CD4-positive, alpha-beta T cell treated with Interleukin-4 for 1 hour (primary cell): ENCODE measurements around the gene ZBTB34.

Source experiments
- DNase-seq, 2 donors: peaks; one replicate each; pipeline ENCODE4 v3.0.0-alpha.2; 2020 to 2022

Gene ZBTB34

DNA sequence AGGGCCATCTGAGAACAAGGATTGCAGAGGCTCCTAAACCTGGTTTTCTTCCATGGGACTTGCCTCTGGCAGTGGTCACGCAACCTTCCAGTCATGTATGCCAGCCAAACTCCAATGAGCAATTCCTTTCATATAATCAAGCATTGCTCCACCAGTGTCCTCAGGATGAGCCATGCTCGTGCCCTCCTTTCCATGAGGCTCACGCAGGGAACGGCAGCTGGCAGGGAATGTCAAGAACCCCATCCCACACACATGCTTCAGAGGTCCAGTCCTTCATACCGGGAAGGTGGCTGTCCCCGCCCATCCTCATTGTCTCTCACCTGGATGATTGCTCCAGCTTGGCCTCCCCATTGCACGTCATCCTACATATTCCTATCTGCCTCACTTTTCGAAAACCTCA lies 13.4 kb upstream of the ZBTB34 start:
- no peak for DNase-seq

DNA sequence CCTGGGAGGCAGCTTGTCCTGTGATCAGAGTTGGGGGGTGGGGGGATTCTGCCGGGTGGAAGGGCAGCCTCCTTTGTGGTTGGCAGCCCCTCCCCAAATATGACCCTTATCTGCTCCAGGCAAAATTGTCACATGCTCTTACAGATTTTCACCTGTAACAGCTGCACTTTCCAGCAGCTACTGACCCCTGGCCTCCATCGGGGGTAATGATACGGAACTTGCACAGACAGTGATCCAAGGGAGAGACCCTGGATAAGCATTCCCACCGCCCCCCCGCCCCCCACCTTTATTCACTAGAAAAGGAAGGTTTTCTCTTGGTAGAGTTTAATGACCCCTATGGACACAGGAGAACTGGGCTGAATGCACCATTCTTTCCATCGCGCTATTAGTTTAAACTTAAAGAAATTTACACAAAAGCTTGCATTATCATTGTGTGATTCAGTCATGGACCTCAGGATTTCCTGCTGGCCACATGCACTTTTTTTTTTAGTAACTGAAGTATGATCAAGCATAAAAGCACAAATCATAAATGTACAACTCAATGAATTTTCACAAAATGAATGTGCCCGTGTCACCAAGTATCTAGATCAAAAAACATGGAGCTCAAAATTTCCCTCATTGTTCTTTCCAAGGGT lies 10.7 kb upstream of the ZBTB34 start:
- no peak for DNase-seq

DNA sequence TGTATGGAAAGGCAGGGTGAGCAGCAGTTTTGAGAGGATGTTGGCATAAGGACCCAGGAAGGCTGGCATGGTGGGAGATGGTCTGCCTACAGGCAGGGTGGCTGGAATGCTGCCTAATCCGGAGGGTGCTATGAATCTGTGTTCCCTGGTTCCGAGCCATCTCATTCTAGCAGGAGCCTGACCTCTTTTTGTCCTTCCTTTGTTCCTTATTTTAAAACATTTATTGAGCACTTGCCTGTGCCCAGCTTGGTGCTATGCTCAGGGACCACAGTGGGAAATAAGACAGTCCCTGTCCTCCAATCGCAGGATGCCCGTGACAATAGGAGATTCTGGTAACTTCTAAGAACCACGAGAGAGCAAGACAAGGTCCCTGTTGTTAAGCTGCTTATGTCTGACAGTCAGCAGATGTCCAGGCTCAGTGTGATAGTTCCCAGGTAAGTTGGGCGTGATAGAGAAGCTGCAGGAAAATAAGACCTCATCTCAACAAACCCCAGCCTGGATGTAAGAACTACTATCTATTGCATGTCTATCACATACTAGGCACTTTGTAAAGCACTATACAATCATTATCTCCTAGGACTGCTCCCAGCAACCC lies 9.1 kb upstream of the ZBTB34 start:
- no peak for DNase-seq

DNA sequence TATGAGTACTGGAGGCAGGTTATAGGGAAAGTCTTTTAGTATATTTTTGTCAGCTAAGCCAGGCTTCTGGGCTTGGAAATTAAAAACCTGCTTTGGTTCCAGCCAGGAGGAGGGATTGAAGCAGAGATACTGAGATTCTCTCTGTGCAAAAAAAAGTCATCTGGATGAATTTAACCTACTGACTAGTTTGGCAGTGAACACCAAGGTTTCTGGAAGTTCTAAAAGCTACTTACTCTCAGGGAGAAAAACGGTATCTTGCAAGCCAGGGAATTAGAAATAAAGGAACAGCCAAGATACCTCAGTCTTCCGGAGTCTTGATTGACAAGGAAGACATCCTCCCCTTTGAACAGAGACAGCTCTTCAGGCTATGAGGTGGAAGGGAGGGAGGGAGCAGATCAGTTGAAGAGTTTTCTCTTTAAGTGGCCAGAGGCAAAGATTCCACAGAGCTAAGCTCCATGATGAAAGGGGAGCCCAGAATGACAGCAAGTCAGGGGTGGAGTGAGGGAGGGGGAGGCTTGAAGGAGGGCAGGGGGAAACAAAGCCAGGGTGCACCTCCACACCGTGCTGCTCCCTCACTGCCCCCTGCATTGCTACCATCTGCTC lies 8.3 kb upstream of the ZBTB34 start:
- no peak for DNase-seq

DNA sequence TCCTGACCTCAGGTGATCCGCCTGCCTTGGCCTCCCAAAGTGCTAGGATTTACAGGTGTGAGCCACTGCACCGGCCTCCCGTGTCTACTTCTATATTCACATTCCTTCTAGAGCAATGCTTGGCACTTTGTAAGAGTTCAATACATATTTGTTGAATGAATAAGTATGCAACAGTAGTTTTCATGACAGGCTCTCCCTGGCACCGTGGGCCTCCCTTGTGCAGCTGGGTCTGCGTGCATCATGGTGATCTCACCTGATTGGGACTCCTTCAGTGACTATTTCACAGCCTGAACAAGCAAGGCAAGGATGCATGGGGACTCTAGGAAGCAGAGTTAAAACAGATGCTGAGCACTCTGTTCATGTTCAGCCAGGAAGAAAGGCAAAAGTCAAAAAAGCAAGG lies 6.8 kb upstream of the ZBTB34 start:
- no peak for DNase-seq

DNA sequence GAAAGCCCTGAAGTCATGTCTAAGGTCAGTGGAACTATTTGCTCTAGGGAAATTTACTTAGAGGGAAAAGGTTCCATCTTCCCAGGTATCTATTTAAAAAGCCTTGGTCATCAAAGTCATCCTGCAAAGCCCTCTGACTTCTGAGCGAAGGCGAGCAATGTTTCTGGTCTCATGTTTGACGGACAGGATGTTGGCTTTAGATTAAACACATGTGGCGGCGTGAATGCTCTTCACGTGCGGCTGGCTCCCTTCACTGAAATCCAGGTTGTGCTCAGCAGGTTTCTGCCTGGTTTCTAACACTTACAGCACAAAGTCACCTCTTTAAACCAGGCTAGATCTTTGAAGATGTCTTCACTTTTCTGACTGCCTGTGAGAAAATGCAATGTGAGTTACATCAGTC lies 5.7 kb upstream of the ZBTB34 start:
- no peak for DNase-seq

DNA sequence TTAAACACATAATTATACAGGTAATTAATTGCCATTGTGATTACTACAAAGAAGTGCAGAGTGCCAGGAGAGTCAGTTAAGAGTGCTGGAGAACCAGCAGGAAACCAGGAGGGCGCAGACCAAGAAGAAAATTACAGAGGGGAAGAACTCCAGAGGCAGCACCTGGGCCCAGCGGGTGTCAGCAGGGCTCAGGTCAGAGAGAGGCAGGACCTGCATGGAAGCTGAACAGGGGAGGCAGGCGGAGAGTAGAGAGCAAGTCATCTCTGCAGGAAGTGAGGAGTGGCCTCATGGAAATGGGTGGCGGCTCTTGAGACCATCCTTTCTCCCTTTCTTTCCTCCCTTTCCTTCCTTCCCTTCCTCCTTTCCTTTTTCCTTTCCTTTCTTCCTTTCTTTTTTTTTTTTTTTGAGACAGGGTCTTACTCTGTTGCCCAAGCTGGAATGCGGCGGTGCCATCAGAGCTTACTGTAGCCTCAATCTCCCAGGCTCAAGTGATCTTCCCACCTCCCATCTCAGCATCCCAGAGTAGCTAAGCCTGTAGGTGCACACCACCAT lies 4.0 kb upstream of the ZBTB34 start:
- DNase-seq, result no peak

DNA sequence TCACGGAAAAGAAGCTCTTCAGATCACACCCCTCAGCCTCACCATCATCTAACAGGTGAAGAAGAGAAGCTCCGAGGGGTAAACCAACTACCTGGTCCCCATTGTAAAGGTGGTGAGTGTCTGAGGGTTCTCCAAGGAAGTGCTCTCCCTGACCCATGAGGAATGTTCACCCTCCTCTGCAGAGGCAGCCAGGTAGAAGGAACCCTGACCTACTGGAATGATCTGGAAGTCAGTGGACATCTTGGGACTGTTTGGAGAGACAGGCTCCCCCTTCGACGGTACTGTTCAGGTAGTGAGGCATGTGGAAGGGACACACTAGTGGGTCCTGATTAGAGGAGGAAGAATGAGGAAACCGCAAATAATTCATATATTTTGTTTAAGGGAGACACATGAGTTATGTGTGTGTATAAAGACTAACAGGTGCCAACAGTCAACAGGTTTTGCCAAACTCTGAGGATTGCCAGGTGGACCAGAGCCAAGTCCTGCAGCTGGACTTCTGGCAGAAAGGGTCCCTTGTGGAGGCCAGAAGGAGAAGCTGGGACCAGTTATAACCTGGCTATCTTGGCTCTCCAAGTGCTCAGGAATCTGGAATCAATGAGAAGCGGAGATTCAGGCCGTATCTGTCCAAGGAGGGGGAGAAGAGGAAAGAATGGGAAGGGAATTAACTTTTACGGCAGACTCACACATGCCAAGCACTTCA lies 3.0 kb upstream of the ZBTB34 start:
- no peak for DNase-seq

DNA sequence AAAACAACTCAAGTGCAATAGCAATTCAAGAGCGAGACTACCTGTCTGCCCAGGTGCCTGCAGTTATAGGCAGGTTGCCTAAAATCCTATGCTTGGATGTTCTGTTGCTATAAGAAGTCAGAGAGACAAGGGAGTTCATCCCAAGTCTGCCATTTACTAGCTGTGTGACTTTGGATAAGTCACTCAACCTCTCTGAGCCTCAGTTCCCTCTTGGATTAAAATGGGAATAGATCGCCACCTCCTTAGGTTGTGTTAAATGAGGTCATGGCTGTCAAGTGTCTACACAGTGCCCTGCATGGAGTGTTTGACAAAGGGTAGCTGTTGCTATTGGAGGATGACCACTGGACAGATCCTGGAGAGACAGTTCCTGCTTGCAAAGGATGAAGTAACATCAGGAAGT lies 1.3 kb upstream of the ZBTB34 start:
- DNase-seq, result no peak

DNA sequence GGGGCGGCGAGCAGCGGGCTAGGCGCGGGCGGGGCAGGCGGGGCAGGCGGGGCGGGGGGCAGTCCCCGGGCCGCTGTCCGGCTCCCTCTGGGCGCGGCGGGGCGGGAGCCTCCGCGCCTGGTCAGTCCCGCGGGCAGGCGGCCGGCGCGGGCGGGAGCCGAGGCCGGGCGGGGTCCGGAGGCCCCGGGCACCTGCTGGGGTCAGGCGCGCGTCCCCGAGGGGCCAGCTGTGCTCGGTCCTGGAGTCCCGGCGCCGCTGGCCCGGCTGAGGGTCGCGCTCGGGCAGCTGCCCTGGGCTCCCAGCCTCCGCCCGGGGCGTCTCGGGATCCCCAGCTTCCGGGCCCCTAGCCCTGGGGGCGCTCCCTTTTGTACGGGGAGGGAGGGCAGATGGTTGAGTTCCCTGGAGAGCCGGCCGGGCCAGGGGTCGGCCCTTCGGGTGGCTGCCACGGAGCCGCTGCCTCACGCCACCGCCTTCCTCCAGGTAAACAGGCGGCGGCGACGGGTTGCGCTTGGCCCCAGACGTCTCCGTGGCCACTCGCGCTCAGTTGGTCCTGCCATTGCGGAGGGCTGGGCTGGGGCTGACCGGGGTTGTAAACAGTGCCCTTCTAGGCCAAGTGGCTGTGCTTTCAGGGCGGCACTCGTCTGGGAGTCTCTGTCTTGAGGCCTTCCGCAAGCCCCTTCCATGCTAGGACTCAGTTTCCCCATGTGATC lies 473 bp downstream of the ZBTB34 start:
- no peak for DNase-seq

DNA sequence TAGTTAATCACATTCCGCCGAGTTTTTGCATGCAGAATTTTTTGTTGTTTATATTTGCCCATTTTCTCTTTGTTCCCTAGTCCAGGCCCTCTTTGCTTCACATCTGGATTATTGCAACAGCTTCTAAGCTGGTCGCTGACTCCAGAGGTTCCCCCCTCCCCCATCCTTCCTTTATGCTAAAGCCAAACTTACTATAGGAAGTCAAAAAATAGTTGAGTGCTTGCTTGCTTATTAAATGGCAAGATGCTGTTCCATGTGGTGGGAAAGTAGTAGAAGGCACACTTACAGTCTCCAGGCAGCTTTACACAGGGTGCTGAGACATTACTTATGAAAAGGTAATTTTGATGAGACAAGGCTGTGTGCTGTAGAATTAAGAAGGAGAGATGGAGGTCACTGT lies 1.3 kb downstream of the ZBTB34 start:
- peak in 1 of 2 donors; percentile 14 for DNase-seq

DNA sequence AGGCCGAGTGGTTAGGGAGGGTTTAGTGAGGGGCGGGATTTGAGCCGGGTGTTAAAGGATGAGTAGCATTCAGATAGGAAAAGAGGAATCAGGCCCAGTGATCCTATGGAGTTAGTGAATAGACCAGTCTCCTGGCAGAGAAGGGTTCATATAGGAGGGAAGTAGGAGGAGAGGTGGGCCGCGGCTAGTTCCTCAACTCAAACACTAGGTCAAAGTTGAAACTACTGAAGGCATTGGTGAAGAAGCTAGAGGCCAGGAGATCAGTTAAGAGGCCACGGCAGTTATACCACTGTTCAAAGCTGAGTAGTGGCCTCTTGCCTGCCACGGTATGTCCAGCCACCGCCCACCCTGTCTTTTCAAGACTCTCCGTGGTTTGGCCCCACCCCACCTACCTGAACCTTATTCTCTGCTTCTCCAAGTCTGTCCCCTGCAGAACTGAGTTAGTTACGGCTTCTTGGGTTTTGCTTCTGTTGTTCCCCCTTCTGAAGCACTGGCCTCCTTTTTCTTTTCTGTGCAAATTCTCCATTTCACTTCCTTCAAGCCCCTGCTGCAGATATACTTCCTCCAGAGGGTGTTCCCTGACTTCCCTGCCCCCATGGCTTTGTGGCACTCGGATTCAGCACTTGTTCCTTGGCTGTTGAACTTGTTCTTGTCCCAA lies 1.8 kb downstream of the ZBTB34 start:
- no peak for DNase-seq

DNA sequence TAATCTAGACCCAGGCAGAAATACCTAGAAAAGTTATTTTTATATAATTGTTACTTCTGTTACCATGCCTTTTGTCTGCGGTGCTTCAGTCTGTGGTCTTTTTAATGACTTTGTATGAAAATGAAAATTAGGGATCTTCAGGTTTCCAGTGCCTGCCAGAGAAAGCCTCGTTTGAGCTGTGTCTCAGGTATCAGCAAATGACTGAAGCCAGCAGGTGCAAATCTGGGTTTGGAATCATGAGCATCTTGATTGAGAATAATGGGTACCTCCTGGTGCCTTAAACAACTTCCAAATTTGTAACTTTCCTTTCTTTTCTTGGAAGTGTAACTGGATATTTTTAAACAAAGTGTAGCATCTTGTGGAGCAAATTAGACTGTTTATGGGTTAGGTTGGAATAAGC lies 4.3 kb downstream of the ZBTB34 start:
- DNase-seq, result no peak

DNA sequence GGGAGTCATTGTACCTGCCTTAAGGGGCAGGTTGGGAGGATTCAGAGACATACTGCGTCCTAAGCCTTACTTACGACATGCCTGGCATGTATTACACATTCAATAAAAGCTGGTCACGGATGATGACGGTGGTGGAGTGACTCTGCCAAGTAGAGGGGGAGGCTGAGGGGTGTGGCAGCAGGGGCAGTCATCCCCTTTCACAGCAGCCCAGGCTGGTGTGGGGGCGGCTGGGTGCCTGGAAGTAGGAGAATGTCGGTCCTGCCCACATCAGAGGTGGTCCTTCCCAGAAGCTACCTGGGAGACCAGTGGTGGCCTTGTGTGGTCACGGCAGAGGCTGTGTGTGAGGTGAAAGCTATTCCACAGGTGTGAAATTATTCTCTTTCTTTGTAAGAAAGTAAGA lies 8.9 kb downstream of the ZBTB34 start:
- no peak for DNase-seq

DNA sequence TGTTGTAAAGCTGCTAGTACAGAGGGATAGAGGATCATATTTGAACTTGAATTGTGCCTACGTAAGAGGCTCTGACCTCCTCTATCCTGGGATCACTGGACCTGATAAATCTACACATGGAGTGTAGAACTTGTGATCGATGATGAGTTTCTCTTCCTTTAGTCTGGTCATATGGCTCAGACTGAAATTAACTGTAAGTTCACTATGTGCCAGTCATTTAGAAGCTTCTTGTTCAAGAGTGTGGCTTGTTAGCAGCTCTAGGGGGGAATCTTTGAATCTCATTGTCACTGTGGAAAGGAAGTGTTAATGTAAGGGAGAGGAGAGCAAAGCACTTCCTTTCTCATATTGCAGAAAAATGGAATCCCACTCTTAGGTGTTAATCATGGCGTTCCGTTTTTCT lies 12.1 kb downstream of the ZBTB34 start:
- DNase-seq, result no peak

DNA sequence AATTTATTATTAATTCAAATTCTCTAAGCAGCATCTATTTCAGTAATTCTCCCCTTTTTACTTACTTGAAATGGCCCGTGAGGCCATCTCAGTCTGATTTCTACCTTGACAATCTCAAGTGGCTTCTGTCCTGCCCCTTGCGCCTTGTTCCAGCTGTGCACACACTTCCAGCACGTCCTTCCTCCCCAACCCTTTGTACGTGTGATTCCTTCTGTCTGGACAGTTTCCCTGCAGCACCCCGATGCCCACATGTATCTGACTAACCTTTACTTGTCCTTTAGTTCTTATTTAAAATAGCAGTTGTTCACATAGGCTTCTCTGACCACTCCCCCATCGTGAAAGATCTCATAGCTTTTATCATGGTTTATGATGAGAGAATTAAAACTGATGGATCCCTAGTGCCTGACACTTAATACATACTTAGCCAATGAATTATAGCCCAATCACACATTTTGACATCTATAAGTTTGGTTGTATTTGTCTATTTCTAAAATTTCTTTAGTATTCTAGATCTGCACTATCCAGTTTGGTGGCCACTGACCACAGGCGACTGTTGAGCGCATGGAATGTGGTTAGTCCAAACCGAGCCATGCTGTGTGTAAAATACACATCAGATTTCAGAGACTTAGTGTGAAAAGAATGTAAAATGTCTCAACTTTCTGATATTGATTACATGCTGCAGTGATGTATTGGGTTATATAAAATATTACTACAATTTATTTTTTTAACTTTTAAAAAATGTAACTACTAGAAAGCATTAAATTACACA lies 14.3 kb downstream of the ZBTB34 start:
- DNase-seq, result no peak

DNA sequence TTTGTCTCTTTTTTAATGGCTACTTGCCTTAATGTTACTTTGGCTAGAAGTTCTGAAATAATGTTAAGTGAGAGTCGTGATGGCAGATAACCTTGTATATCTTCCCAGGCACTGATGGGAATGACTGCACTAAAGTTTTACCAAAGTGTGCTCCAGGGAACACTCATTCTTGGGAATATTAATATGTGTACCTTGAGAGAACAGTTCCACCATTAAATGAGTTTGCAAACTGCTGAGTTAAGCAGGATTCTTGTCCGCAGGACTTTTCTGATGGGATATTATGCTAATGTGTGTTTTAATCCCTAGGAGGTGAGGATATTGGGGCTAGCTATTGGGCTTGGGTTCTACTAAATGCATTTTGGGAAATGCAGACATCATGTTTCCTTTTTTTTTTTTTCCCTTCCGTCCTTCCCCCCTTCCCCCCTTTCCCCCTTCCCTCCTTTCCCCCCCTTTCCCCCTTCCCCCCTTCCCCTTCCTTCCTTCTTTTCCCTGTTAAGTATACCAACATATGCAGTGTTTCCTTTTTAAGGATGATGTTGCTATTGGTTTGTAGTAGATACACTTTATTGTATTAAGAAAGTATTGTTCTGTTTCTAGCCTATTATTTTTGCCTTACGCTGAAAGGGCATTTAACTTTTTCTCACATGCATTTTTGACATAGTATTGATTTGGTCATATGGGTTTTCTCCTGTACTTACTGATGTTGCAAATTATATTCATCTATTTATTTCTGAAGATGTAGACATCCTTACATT lies 15.5 kb downstream of the ZBTB34 start:
- DNase-seq, result no peak

DNA sequence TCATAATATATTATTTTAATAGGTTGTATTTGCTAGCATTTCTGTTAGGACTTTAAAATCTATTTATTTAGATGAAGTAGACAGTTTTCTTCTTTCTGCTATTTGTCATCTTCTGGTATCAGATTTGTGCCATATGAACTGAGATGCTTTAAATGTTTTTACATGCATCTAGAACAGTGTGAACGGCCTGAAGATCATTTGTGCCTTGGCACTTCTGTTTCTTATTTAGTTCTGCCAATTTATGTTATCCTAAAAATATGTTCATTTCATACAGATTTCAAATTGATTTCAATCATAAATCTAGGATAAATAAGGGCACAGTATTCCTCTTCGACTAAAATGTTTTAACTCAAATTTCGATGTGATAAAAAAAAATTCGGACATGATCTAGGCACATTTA lies 16.1 kb downstream of the ZBTB34 start:
- no peak for DNase-seq

DNA sequence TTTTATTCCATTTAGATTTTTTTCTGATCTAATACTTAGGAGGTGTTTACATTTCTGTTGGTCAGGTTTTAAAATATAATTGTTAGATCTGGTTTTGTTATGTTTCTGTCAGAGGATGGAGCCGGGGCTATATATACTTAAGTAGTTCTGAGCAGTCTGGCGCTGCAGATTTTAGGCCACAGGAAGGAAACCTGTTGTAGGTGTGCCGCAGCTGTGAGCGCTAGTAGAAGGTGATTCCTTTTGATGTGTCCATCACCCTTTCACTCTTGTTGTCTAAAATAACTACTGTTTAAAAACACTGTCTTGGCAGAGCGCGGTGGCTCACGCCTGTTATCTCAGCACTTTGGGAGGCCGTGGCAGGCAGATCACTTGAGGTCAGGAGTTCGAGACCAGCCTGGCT lies 17.0 kb downstream of the ZBTB34 start:
- peak; percentile 18 to 19 for DNase-seq

DNA sequence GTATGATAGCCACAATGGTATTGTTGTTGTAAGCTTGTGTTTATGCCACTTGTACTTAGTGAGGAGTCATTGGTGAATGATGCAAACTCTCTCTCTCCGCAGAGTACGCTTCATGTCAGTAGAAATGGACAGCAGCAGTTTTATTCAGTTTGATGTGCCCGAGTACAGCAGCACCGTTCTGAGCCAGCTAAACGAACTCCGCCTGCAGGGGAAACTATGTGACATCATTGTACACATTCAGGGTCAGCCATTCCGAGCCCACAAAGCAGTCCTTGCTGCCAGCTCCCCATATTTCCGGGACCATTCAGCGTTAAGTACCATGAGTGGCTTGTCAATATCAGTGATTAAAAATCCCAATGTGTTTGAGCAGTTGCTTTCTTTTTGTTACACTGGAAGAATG lies 18.8 kb downstream of the ZBTB34 start:
- DNase-seq, result no peak
